Panc1 (cell line): ENCODE data around the gene KRT73.

Experiments
- POLR2AphosphoS5 ChIP-seq: IDR thresholded peaks from 2 replicates; pipeline ENCODE4 v1.6.1; 2012; ENCODE audit warnings: mild to moderate bottlenecking, low read depth, low read length, moderate library complexity
- SIN3A ChIP-seq: IDR thresholded peaks from 2 replicates; pipeline ENCODE4 v1.6.1; 2012; ENCODE audit warnings: low read depth, mild to moderate bottlenecking, low read length, moderate library complexity, borderline replicate concordance; ENCODE audit not compliant: insufficient read depth
- TF ChIP-seq, protein P1 (sequence below): fragments of 450-650 bp; IDR thresholded peaks from 2 replicates; pipeline ENCODE4 v1.5.1; 2017; ENCODE audit warnings: mild to moderate bottlenecking

DNA sequence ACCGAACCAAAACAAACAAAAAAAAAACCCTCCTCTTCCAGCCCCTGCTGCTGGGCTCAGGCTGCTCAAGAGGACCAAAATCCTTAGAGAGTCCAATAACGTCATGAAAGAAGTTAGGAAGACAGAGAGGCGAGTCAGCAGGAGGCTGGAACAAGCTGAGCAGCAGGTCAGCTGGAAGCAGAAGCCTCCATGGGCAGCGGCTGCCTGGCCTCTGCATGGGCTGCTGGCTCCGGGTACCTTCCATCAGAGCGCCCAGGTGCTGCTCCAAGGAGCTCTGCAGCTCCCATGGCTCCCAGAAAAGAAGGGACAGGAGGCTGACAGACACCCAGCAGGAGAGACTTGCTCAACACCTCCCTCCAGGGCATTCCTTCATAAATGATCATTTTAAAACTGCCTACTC, 36.9 kb upstream of the KRT73 start:
- TF ChIP-seq SIN3A = no peak
- TF ChIP-seq, protein P1, sequence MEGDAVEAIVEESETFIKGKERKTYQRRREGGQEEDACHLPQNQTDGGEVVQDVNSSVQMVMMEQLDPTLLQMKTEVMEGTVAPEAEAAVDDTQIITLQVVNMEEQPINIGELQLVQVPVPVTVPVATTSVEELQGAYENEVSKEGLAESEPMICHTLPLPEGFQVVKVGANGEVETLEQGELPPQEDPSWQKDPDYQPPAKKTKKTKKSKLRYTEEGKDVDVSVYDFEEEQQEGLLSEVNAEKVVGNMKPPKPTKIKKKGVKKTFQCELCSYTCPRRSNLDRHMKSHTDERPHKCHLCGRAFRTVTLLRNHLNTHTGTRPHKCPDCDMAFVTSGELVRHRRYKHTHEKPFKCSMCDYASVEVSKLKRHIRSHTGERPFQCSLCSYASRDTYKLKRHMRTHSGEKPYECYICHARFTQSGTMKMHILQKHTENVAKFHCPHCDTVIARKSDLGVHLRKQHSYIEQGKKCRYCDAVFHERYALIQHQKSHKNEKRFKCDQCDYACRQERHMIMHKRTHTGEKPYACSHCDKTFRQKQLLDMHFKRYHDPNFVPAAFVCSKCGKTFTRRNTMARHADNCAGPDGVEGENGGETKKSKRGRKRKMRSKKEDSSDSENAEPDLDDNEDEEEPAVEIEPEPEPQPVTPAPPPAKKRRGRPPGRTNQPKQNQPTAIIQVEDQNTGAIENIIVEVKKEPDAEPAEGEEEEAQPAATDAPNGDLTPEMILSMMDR = no peak
- no peak for TF ChIP-seq POLR2AphosphoS5
